Ascending aorta (tissue), 2 donors: ENCODE results near the gene ILK. TPM values are rescaled to one million over a fixed set of nuclear protein-coding genes. Genes with fewer than 3 reads are reported as not detected.

Experiments
- DNase-seq, 2 donors: peaks; one replicate each; pipeline ENCODE4 v3.0.0-alpha.2; 2019; ENCODE audit warnings: low spot score in 2 of 2
- H3K27ac ChIP-seq, 2 donors: fragments of 200-600 bp; sonication (generic); one replicate each; pipeline ENCODE4 v1.5.1; 2016 to 2017; ENCODE audit warnings: mild to moderate bottlenecking in 1 of 2
- H3K27me3 ChIP-seq: fragments of 200-600 bp; sonication (generic); one replicate; pipeline ENCODE4 v1.5.1; 2017
- H3K36me3 ChIP-seq, 2 donors: fragments of 200-600 bp; sonication (generic); one replicate each; pipeline ENCODE4 v1.5.1; 2016
- H3K4me1 ChIP-seq, 2 donors: fragments of 200-600 bp; sonication (generic); one replicate each; pipeline ENCODE4 v1.5.1; 2016 to 2017; ENCODE audit warnings: mild to moderate bottlenecking in 1 of 2
- H3K4me3 ChIP-seq, 2 donors: fragments of 200-600 bp; sonication (generic); one replicate each; pipeline ENCODE4 v1.5.1; 2016 to 2017; ENCODE audit warnings: mild to moderate bottlenecking in 1 of 2
- H3K9me3 ChIP-seq, 2 donors: fragments of 200-600 bp; sonication (generic); one replicate each; pipeline ENCODE4 v1.5.1; 2016
- CTCF ChIP-seq, 3 experiments: fragments of 200-600 bp in 2 of 3; fragments of 450-650 bp in 1 of 3; sonication (generic) in 2 of 3; IDR thresholded peaks; one replicate each; pipeline ENCODE4 v1.5.1; 2016 to 2019; ENCODE audit warnings: antibody characterized with exemption in 3 of 3, mild to moderate bottlenecking in 1 of 3, moderate library complexity in 1 of 3
- intact Hi-C: fragments of 100-400 bp; cut with DNase I; formaldehyde crosslinking; loops from one replicate; pipeline ENCODE4 v1.15.1; 2023
- total RNA-seq: library from RNA; depleted of rRNA; stranded (reverse); fragments of >200 nt; gene quantifications from one replicate; pipeline ENCODE4 v1.1.0, GENCODE V29; 2016

The ILK gene
- total RNA-seq, 1 donor from 2014 or later, result 183 TPM

GRCh38 chr11:6653656-6654055, 50.1 kb downstream of the ILK start:
- peaks cover 0 to 14% of the 10 kb centered on the region in 2 donors for H3K4me1 ChIP-seq
- H3K27me3 ChIP-seq, result no peaks in the 10 kb centered on the region
- no peak for DNase-seq
- TF ChIP-seq CTCF (IDR thresholded peaks at IDR 0.05), result no peak
- H3K36me3 ChIP-seq, result no peaks in the 10 kb centered on the region
- intact Hi-C loops, result loop anchor here (2.0 kb wide), 1 partner anchor 41 kb away; the partner anchor contains the start of gene TAF10
- no peaks in the 10 kb centered on the region for H3K9me3 ChIP-seq
- H3K27ac ChIP-seq, result peak overlapping the region; percentile 83 to 91
- no peak overlapping the region for H3K4me3 ChIP-seq

- Histone ChIP-seq H3K27me3 (no peaks in the 10 kb centered on the region), H3K4me3 (peak overlapping the region; percentile 53 to 75), H3K4me1 (peaks cover 0 to 14% of the 10 kb centered on the region in 2 donors), H3K36me3 (no peaks in the 10 kb centered on the region), H3K27ac (peak overlapping the region; percentile 83 to 91), H3K9me3 (no peaks in the 10 kb centered on the region)
- no peak for DNase-seq
- no peak for TF ChIP-seq CTCF (IDR thresholded peaks at IDR 0.05)
- intact Hi-C loops, result loop anchor here (1.0 to 2.0 kb wide), 2 partner anchors 42 to 174 kb away; partner anchors contain the start of gene TAF10
Observed at GRCh38 chr11:6654281-6655019, 50.9 kb downstream of the ILK start.

- H3K9me3 ChIP-seq, result no peaks in the 10 kb centered on the region
- peaks cover 0 to 14% of the 10 kb centered on the region in 2 donors for H3K4me1 ChIP-seq
- H3K36me3 ChIP-seq, result no peaks in the 10 kb centered on the region
- H3K27me3 ChIP-seq, result no peaks in the 10 kb centered on the region
- peak overlapping the region; percentile 53 to 75 for H3K4me3 ChIP-seq
- peak overlapping the region; percentile 83 to 91 for H3K27ac ChIP-seq
- peak in 1 of 2 donors; percentile 81 for DNase-seq
- no peak for TF ChIP-seq CTCF (IDR thresholded peaks at IDR 0.05)
- intact Hi-C loops, result loop anchor here (1.0 to 2.0 kb wide), 2 partner anchors 42 to 175 kb away; partner anchors contain the start of gene TAF10
Observed at GRCh38 chr11:6655020-6655789, 51.6 kb downstream of the ILK start.

GRCh38 chr11:6655790-6656583, 52.4 kb downstream of the ILK start, which contains the start of gene DCHS1:
DCHS1 (minus strand) TSS chr11:6655809; CDS start chr11:6641613, 14,196 bp downstream.
- Histone ChIP-seq H3K36me3 (no peaks in the 10 kb centered on the region), H3K9me3 (no peaks in the 10 kb centered on the region), H3K4me1 (peaks cover 0 to 14% of the 10 kb centered on the region in 2 donors), H3K4me3 (peak within 1 kb of the TSS; percentile 53 to 75), H3K27ac (peak within 1 kb of the TSS; percentile 83 to 91), H3K27me3 (no peaks in the 10 kb centered on the region)
- no peak for TF ChIP-seq CTCF (IDR thresholded peaks at IDR 0.05)
- intact Hi-C loops, result loop anchor here (1.0 to 2.0 kb wide), 2 partner anchors 43 to 176 kb away; partner anchors contain the start of gene TAF10
- DNase-seq, result peak in 1 of 2 donors; percentile 78

GRCh38 chr11:6656584-6656915, 53.0 kb downstream of the ILK start:
- intact Hi-C loops, result no loop called here
- H3K4me3 ChIP-seq, result peak overlapping the region; percentile 53 to 75
- H3K27me3 ChIP-seq, result no peaks in the 10 kb centered on the region
- DNase-seq, result no peak
- H3K9me3 ChIP-seq, result no peaks in the 10 kb centered on the region
- no peak for TF ChIP-seq CTCF (IDR thresholded peaks at IDR 0.05)
- no peaks in the 10 kb centered on the region for H3K36me3 ChIP-seq
- peak overlapping the region; percentile 80 to 91 for H3K27ac ChIP-seq
- H3K4me1 ChIP-seq, result peaks cover 0 to 14% of the 10 kb centered on the region in 2 donors
